ENCODE data around the gene PTPRS. TPM values are rescaled to one million over a fixed set of nuclear protein-coding genes. Genes with fewer than 3 reads are reported as not detected.

The PTPRS gene
- total and polyA plus RNA-seq, 9 of the 15 experiments (the other 6 are each of a cell fraction or from before 2014, with no cell fraction given): 1.1 to 49.4 (median 14.1) TPM

DNA sequence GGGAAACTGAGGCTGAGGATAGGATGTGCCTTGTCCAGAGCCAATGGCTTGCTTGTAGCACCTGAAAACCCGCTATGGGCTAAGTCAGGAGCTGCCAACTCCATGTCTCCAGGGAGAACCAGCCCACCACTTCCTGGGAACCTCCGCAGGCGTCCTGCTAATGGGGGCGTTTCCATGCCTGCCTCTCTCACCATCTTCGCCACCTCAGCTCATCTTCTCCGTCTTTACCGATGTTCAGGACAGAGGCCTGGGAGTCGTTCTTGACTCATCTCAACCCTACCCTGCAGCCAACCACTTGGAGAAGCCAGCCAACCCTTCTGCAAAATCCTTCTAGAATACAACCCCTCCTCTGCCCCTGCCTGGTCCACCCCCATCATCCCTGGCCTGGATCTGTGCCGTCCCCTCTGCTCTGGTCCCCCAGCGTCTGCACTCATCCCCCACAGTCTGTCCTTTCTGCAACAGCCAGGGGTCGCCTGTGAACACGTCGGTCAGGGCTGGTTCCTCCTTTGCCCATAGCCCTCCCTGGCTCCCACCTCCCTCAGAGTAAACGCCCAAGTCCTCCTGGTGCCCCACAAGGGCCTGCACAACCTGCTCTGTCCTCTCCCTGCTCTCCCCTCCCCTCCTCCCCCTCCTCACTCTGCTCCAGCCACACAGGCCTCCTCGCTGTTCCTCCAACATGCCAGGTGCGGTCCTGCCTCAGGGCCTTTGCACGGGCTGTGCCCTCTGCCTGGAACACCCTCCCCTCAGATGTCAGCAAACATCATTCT, 31.0 kb downstream of the PTPRS start (continued):
- TF ChIP-seq, protein P1, sequence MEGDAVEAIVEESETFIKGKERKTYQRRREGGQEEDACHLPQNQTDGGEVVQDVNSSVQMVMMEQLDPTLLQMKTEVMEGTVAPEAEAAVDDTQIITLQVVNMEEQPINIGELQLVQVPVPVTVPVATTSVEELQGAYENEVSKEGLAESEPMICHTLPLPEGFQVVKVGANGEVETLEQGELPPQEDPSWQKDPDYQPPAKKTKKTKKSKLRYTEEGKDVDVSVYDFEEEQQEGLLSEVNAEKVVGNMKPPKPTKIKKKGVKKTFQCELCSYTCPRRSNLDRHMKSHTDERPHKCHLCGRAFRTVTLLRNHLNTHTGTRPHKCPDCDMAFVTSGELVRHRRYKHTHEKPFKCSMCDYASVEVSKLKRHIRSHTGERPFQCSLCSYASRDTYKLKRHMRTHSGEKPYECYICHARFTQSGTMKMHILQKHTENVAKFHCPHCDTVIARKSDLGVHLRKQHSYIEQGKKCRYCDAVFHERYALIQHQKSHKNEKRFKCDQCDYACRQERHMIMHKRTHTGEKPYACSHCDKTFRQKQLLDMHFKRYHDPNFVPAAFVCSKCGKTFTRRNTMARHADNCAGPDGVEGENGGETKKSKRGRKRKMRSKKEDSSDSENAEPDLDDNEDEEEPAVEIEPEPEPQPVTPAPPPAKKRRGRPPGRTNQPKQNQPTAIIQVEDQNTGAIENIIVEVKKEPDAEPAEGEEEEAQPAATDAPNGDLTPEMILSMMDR (IDR thresholded peaks at IDR 0.05 in 2 of 3, conservative IDR thresholded peaks at IDR 0.05 in 1 of 3; ENCODE audit: insufficient read depth in 2 of 3, low read depth in 1 of 3, low read length in 3 of 3): peak in 1 of 3 experiments; percentile 15; a peak in 2 of 6 replicates
- no peak for TF ChIP-seq RNF2 (IDR thresholded peaks at IDR 0.05)
- peak; percentile 54 to 57; a peak in 2 of 4 replicates for TF ChIP-seq KDM1A (IDR thresholded peaks at IDR 0.05)
- TF ChIP-seq ZNF766 (CRISPR knock-in tag; conservative IDR thresholded peaks at IDR 0.05): no peak
- TF ChIP-seq, protein P2, sequence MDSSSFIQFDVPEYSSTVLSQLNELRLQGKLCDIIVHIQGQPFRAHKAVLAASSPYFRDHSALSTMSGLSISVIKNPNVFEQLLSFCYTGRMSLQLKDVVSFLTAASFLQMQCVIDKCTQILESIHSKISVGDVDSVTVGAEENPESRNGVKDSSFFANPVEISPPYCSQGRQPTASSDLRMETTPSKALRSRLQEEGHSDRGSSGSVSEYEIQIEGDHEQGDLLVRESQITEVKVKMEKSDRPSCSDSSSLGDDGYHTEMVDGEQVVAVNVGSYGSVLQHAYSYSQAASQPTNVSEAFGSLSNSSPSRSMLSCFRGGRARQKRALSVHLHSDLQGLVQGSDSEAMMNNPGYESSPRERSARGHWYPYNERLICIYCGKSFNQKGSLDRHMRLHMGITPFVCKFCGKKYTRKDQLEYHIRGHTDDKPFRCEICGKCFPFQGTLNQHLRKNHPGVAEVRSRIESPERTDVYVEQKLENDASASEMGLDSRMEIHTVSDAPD (CRISPR knock-in tag; IDR thresholded peaks at IDR 0.05): no peak
- peak; percentile 95 for TF ChIP-seq SMARCA5 (IDR thresholded peaks at IDR 0.05)
- TF ChIP-seq HDAC2 (IDR thresholded peaks at IDR 0.05): 0 out of 2 replicates have a peak, but pooled peaks have one; percentile 22

All from K562 (cell line).